ENCODE data around the gene AGA.

Gene AGA

DNA sequence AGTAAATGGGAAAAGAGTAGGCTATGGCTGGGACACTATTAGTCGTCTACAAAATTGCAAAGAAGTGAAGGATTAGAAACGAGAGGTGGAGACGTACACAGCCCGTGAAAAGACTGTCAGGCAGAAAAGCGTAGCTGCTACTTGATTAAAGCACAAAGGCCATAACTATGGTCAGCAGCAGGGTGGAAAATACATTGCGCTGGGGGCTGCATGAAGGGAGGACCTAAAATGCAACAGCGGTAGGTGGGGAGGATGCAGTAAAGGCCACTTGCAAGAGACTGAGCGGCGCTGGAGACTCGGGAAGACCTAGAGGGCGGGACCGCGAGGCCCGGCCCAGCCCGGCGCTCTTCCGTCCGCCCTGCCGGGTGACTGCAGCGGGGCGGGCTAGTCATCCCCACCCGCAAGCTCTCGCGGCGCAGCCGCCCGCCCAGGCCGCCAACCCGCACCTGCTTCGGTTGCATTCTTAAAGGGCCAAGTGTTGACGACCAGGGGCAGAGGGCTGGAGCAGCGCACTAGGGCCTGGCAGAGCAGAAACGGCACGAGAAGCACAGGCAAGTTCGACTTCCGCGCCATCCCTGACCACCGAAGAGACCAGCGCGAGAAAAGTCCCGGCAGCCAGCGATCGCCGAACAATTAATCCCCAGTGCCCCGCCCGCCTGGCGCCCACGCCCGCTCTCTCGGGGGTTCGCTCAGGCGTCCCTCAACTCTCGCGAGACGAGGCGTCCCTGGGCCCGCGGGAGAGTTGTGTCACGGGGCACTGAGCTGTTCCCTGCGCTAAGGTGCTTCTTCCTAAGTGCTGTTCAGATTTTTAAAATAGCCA lies at the start of gene AGA:
AGA (minus strand) TSS at position 635 of the 820 bp plus-strand sequence; CDS start at position 573, 62 bp downstream.
- peak; percentile 93 for DNase-seq (ENCODE audit: low read depth)

DNA sequence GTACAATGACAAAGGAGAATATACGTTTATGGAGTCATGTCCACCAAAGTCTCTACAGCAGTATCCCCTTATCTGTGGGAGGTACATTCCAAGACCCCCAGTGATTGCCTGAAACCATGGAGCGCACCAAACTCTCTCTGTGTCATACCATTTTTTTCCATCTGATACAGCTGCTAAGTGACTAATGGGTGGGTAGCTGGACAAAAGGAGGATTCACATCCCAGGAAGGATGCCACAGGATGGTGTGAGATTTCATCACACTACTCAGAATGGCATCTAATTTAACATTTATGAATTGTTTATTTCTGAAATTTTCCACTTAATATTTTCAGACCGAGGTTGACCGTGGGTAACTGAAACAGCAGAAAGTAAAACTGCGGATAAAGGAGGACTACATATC lies 49.8 kb upstream of the AGA start:
- DNase-seq (ENCODE audit: low read depth) = no peak

DNA sequence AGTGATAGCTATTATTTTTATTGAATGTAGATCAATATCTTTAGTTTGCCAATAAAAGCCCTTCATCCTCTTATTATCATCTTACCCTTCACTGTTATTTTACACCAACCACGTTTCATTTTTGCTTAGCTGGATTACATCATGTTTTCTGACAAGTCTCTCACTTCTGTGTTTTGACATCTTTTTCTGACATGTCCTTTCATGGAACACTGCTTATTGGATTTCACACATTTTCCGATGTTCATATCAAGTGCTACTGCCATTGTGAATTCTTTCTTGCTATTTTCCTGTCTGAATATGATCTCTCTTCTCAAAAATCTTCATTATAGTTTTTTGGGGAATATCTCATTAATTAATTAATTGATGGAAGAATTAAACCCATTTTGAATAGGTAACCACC lies 48.5 kb upstream of the AGA start:
- no peak for DNase-seq (ENCODE audit: low read depth)

DNA sequence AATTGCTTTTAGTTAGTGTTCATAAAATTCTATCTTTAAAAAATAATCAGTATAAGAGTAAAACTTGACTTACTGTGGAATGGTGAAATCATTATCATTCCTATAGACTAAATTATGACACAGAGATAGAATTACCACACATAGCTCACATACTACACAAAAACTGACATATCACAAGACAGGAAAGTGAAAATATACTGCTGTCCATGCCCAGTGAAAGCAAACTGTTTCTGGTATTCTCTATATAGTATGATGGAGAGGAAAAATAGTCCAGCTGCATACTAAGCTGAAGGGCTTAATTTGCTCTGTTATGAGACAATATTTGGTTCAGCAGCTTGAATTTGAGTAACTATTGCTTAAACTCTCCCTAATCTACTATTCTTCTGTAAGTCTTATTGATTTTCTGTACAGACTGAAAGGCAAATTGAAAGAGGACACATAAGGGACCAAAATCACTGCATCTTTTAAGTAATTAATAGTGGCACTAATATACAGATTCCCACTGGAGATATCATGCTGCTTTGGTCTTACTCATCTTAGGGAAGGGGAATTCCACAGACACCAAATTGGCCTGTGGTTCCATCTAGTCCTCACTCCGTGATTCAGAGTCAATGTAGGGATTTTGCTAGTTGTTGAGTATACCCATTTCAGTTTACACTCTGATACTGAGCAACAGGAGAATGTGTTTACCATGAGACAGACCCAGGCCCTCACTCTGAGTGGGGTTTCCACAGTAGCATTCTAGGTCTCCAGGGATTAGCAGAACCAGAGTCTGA lies 47.4 kb upstream of the AGA start:
- DNase-seq (ENCODE audit: low read depth) = no peak

DNA sequence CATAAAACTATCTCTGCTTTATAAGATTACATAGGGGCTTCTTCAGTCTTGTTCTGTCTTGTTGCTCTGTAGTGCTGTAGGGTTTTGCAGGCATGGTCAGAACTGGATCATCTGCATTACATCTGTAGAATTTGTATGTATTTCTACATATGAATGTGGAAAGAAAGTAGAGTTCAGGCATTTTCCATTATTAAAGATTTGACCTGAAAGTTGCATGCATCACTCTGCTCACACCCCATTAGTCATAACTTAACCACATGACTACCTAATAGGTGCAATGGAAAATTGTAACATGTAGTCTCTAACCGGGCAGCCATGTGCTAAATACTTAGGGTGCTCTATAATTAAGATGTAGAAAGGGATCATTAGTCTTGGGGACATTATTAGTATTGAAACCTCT lies 45.7 kb upstream of the AGA start:
- DNase-seq (ENCODE audit: low read depth) = no peak

DNA sequence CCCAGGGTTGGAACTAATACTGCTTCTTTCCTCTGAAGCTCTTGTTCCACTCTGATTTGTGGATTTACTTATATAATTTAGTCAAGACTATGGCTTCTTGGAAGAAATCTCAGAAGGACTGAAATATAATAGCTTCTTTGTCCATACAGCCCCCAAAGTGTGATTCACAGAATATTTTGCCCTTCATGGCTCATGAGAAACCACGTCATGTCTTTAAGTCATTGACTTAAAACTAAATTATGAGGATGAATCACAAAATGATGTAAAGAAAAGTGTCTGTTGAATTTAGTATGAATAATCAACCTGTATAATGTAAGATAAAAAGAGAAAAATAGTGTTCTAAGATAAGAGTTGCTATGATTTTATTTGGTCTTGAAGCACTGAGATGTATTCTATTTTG lies 43.3 kb upstream of the AGA start:
- no peak for DNase-seq (ENCODE audit: low read depth)

DNA sequence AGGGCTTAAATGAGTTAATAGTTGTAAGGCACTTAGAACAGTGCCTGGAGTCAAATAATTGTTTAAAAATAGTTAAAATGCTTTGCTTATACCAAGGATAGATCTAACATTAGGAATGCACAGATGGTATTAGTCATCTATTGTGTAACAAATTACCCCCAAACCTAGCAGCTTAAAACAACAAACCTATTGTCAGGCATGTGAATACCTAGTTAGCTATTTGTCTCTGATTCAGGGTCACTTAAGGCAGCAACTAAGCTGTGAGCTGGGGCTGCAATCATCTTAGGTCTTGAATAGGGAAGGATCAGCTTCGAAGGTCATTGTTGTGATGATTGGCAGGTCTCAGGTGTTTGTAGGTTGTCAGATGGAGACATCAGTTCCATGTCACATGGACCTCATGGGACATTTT lies 42.4 kb upstream of the AGA start:
- DNase-seq (ENCODE audit: low read depth) = no peak

DNA sequence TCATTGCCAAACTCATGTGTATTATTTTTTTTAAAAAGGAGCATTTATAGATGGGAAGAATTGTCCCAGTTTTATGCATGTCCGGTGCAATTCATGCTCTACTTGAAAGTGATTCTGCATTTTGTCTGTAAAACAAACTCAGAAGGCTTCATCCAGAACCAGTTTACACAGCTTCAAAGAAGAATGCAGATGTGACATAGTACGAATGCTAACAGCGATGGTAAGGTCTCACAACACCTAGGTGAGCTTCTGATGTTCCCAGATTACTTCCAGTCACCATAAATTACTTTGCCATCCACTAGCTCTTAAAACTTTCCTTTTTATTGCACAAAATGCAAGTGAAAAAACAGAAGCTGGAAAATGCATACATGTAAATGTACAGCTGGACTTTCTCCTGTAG lies 41.5 kb upstream of the AGA start:
- DNase-seq (ENCODE audit: low read depth) = no peak

DNA sequence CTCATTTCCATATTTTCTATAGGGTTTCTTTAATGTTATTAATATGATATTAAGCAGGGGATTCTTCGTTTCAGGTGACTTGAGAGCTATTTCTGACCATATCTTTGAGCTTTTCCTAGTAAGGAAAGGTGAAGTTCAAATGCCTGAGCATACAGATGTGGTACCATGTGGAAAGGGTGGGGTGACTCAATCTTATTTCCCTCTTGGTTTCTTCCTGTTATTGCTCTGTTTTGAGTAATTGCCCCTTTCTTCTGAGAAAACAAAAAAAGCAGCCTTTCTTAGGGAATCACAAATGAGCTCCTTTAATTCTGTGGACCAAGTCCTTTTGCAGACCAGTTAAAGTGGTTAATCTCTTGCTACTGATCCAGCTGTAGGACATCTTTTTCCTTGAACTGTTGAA lies 41.0 kb upstream of the AGA start:
- DNase-seq (ENCODE audit: low read depth) = no peak

DNA sequence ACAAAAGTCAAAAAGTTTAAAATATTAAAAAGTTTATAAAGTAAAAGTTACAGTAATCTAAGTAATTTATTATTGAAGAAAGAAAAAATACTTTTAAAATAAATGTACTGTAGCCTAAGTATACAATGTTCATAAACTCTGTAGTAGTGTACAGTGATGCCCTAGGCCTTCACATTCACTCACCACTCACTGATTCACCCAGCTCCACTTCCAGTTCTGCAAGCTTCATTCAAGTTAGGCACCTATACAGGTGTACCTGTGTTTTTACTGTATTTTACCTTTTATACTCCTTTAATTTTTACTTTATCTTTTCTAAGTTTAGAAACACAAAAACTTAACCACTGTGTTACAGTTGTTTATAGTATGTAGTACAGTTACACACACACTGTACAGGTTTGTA lies 40.1 kb upstream of the AGA start:
- no peak for DNase-seq (ENCODE audit: low read depth)

DNA sequence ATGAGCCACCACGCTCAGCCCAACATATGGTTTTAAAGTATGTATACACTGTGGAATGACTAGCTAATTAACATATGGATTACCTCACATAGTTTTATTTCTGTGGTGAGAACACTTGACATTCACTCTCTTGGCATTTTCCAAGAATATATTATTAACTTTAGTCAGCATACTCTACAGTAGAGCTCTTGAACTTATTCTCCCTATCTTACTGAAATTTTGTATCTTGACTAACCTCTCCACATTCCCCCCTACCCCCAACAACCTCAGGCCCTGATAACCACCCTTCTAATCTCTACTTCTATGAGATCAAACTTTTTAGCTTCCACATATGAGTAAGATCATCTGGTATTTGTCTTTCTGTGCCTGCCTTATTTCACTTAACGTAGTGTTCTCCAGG lies 38.6 kb upstream of the AGA start:
- no peak for DNase-seq (ENCODE audit: low read depth)

DNA sequence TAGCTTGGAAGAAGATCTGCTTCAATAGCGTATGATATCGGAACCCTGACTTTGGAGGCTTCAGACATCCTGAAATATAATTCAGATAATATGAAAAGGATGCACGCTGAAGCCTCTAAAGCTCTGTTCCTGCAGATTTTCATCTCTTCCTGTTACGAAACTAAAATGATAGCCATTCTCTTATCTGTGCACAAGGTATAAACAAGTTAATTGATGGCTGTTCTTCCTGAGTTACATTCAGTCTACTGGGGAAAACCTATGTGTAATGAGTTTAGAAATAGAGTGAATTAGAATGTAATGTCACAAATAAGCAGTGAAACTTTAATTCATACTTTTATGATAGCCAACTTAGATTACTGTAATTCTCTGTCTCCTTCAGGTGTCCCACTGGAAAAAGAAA lies 36.8 kb upstream of the AGA start:
- DNase-seq (ENCODE audit: low read depth) = no peak

DNA sequence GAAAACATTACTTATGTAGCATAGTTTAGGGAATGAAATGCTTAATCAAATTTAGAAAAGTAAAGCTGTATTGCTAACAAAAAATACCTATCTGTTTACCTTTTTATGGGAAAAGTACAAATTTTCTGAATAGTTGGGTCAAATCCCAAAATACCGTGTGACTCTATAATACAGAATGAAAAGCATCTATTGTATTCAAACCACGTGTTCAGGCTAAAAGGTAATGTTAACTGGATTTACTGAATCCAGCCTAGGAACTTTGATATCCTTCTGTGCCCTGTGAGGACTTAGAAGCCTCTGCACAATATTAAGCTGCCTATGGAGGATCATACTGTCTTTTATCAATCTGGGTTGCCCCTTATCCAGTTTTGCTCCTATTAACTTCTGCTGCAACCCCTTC lies 36.3 kb upstream of the AGA start:
- DNase-seq (ENCODE audit: low read depth) = no peak

DNA sequence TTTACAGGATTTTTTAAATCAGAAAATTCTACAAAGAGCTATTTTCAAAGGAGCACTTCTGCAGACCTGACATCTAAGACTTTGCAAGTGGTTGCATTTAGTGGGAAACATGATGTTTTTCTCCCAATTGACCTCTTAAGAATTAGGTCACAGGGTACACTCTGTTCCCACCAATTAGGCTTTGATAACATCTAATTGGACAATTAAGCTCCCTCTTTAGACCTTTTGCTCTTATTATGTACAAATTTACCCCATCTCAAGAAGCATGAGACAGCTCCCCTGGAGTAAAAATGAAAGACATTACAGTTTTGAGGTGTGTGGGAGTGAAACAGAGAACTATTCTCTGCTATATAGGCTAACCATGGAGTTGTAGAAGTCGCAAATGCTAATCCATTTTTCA lies 31.8 kb upstream of the AGA start:
- DNase-seq (ENCODE audit: low read depth) = no peak

DNA sequence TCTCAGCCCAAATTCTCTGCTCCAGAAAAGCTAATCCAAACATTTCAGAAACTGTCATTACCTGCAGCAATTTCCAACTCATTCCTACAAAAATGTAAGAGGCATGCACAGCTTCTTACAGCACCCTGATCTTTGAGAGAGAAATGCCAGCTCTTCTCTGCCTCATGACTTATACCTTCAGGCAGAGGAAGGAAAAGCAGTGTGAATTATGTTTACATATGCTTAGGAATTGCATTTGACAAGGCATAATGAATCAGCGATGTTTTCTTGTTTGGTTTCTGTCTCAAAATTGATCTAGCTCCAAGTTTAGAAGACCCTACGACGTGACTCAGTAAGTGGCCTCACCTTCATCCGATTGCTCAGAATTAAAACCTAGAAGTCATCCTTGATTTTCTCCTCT lies 21.8 kb upstream of the AGA start:
- DNase-seq (ENCODE audit: low read depth) = no peak

DNA sequence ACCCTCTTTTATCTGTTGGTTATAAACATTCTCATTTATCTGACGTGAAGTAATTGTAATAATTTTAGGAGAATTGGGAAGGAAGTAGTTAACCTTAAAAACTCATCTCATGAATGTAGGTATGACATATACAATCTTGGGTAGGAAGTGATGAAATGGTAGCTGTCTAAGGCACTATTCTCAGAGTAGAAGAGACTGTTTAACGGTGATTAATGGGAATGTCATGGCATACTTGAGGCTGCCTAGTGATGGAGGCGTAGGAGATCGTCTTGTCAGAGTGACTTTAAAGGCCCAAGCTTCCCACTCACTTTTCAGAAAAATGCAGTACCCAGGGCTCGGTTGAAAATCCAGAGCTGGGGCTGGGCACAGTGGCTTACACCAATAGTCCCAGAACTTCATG lies 19.4 kb upstream of the AGA start:
- DNase-seq (ENCODE audit: low read depth) = no peak

DNA sequence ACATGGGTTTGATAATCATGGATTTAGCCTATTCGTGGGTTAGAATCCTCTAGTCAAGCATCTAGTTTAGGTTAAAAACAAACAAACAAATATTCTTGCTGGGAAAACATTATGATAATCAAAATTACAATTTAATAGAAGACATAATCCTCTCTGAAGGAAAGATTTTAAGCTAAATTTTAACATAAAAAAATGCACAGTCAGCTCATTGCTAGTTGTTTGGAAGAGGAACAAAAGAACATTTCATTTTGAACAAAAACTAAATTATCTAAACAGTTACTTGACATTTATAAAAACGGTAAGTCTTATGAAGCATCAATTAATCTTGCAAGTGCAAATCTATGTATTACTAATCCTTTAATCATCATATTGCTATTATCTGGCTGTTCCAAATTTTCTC lies 18.2 kb upstream of the AGA start:
- no peak for DNase-seq (ENCODE audit: low read depth)

DNA sequence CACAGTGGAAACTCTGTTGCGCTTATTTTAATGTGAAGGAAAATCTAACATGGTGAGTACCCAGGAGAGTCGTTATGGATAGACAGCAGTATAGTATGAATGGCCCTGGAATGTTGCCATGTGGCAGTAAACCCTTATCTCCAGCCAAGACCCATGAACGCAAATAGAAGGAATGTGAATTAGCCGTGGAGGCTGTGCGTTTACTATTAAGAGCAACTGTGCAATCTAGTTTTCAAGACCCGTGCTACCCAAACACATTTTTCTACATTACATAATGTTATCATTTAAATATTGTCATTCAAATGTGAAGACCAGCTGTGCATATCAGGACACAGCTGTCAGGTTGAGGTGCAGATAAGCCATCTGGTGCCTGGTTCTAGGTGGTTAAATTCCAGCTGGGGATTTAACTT lies 13.3 kb upstream of the AGA start:
- no peak for DNase-seq (ENCODE audit: low read depth)

DNA sequence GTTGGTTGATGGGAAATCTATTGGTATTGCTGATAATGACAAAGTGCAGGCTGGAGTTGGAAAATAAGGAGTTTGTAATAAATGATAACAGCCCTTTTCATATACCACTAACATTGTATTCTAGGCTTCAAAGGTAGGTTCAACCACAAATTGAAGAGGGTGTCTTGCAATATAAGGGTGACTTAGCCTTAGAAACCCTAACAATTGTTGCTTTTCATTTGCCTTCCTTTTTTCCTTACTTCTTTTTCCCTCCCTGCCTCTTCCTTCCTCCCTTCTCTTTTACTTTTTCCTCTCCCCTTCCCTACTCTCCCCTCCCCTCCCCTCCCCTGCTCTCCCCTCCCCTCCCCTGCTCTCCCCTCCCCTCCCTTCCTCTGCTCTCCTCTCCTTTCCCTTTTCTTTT lies 10.9 kb upstream of the AGA start:
- no peak for DNase-seq (ENCODE audit: low read depth)

DNA sequence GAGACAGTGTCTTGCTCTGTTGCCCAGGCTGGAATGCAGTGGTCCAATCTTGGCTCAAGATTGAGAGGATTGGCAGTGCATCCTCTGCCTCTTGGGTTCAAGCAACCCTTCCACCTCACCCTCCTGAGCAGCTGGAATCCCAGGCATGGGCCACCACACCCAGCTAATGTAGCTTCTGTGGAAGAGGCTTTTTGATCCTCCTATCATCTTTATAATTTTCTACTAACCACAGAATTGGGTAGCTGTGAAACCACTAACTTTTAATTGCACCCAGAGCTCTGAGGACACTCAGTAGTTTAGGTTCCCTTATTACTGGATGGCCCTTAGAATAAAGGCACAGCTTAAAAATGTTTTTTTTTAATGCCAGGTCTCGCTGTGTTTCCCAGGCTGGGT lies 8.9 kb upstream of the AGA start:
- DNase-seq (ENCODE audit: low read depth) = no peak

DNA sequence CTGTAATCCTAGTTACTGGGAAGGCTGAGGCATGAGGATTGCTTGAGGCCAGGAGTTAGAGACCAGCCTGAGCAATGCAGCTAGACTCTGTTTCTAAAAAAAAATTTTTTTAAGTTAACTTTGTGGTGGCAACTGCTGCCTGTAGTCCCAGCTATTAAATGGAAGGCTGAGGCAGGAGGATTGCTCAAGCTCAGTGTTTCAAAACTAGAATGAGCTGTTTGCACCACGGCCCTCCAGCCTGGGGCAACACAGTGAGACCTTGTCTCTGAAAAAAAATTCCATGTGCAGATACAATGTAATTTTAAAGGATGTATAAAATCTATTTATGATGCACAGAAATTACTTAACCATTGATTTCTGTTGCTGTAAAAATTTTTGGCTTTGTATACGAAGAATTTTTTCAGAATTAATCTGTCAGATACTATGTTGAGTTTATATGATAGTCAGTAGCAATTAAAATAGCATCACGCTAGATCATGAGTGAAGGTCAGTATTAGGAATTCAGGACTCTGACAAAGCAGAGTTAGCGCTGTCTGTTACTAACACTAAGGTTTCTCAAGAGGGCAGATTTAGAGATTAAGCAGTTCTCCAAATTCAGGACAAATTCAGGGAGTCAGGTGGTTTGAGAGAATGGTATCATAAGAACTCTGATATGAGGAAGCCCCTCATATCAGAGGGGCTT lies 8.3 kb upstream of the AGA start:
- no peak for DNase-seq (ENCODE audit: low read depth)

DNA sequence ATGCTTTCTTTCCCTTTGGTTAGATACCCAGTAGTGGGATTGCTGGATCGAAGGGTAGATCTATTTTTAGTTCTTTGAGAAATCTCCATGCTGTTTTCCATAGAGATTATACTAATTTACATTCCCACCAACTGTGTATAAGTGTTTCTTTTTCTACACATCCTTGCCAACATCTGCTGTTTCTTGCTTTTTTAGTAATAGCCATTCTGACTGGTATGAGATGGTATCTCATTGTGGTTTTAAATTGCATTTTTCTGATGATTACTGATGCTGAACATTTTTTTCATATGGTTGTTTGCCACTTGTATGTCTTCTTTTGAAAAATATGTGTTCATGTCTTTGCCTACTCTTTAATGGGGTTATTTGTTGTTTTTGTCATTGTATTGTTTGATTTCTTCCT lies 6.6 kb upstream of the AGA start:
- no peak for DNase-seq (ENCODE audit: low read depth)

DNA sequence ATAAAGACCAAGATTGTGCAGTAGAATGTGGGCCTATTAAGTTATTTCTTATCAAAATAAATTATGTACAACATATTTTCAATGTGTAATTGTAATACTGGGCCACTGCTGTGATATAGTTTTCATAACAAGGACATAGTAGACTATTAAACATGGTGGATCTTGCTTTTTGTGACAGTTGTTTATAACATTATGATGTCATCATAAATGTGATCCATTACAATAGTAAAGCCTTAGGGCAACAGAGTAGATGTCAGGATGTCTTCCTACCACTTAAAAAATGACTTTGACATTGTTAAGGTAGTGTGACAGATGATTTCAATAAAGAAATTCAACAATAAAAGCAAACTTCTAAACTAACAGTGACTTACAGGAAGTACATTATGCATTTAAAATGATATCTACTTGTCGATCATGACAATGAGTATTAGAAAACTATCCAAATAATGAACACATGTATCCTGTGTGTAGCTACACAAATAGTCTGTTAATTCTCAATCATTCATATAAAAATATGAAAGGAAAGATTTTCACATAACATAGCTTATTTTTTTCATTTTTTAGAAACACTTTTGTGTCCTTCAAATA lies 5.3 kb upstream of the AGA start:
- DNase-seq (ENCODE audit: low read depth) = no peak
